Lower leg skin (tissue), 4 donors: Measurements from ENCODE around the gene FREM2. TPM values are rescaled to one million over a fixed set of nuclear protein-coding genes. Genes with fewer than 3 reads are reported as not detected.

Experiments used
- DNase-seq, 2 donors: peaks; one replicate each; pipeline ENCODE4 v3.0.0-alpha.2; 2019; ENCODE audit warnings: low spot score in 2 of 2
- H3K4me3 ChIP-seq: fragments of 200-600 bp; sonication (generic); 2 replicates; pipeline ENCODE4 v1.5.1; 2017; ENCODE audit warnings: mild to moderate bottlenecking, low read depth; ENCODE audit not compliant: poor library complexity, severe bottlenecking
- POLR2A ChIP-seq, 2 donors: fragments of 450-650 bp; IDR thresholded peaks; one replicate each; pipeline ENCODE4 v1.6.1; 2016 to 2017; ENCODE audit warnings: antibody characterized with exemption in 2 of 2, mild to moderate bottlenecking in 1 of 2, moderate library complexity in 1 of 2
- WGBS, 2 donors: methylation state at CpG; one replicate each; pipeline ENCODE4 v1.1.5; 2018; 5-methylcytosine and 5-hydroxymethylcytosine counted together
- intact Hi-C: fragments of 100-400 bp; cut with DNase I; formaldehyde crosslinking; loops from one replicate; pipeline ENCODE4 v1.15.0; 2023; ENCODE audit warnings: low total_unique reads
- total RNA-seq, 4 donors: library from RNA; depleted of rRNA; stranded (reverse); fragments of >200 nt; gene quantifications; one replicate each; pipeline ENCODE4 v1.1.0, GENCODE V29; 2016
- TF ChIP-seq, protein P1 (sequence below), 3 donors: fragments of 450-650 bp; IDR thresholded peaks; one replicate each; pipeline ENCODE4 v1.5.1; 2016; ENCODE audit warnings: antibody characterized with exemption in 3 of 3, mild to moderate bottlenecking in 3 of 3, moderate library complexity in 2 of 3

The FREM2 gene
- total RNA-seq, 4 donors from 2014 or later = 0.34 to 2.6 (median 0.59) TPM

DNA sequence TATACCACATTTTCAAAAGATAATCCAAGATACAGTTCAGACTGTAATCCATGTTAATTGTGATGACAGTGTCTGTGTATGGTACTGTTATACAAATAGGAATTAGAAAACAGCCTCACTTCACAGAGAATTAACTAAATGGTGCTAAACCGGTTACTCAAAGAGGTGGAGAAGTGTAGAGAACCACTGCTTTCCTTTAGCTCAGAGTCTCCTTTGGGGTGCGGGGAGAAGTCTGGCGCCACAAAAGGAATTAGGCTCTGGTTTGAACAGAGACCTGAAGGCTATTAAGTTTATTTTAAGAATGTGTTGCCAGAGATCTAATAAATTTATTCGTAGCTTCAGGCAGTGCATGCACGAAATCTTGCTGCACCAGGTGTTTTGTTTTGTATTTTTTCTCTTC is 65.8 kb downstream of the FREM2 start:
- intact Hi-C loops = no loop called here
- DNase-seq = no peak
- TF ChIP-seq, protein P1, sequence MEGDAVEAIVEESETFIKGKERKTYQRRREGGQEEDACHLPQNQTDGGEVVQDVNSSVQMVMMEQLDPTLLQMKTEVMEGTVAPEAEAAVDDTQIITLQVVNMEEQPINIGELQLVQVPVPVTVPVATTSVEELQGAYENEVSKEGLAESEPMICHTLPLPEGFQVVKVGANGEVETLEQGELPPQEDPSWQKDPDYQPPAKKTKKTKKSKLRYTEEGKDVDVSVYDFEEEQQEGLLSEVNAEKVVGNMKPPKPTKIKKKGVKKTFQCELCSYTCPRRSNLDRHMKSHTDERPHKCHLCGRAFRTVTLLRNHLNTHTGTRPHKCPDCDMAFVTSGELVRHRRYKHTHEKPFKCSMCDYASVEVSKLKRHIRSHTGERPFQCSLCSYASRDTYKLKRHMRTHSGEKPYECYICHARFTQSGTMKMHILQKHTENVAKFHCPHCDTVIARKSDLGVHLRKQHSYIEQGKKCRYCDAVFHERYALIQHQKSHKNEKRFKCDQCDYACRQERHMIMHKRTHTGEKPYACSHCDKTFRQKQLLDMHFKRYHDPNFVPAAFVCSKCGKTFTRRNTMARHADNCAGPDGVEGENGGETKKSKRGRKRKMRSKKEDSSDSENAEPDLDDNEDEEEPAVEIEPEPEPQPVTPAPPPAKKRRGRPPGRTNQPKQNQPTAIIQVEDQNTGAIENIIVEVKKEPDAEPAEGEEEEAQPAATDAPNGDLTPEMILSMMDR (IDR thresholded peaks at IDR 0.05) = no peak
- no peak for TF ChIP-seq POLR2A (IDR thresholded peaks at IDR 0.05)
- 21 to 25% methylated on average over 5 of the region's 5 CpGs for WGBS, 2 donors
- no peak overlapping the region for H3K4me3 ChIP-seq

DNA sequence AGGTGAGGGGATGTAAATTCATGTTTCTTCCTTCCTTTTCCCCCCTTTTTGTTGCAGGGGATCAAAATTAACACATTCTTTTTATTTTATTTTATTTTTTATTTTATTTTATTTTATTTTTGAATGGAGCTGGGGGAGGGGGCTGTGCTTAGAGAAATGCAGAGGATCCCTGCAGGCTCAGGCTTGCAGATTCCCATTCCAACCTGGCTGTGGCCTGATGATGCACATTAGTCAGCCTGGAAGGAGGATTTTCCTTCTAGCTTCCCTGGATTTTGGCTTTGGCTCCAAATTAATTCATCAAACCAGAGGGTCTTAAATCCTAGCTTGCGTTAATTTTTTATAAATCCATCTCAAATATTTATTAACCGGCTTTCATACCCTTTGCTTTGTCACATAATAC is 67.0 kb downstream of the FREM2 start:
- intact Hi-C loops = no loop called here
- 69 to 72% methylated on average over 2 of the region's 2 CpGs for WGBS, 2 donors
- H3K4me3 ChIP-seq = no peak overlapping the region
- TF ChIP-seq POLR2A (IDR thresholded peaks at IDR 0.05) = no peak
- TF ChIP-seq, protein P1 (IDR thresholded peaks at IDR 0.05) = no peak
- DNase-seq = no peak

DNA sequence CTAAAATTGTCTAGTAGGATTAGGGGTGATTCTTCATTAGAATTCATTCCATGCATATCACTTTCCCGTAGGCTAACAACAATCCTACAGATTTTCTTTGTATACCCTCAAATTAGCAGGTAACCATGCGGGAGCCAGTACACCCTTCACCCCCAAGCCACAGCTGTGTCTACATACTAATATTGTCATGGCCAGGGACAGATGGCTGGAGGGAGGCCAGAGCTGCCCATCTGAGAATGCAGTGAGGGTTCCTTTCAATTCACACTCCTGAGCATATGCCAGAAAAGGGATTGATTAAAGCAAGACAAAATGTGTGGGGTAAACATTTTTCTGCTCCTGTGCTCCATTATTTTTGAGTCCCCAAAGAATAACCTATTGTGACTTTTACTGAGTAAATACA is 68.9 kb downstream of the FREM2 start:
- no peak for TF ChIP-seq POLR2A (IDR thresholded peaks at IDR 0.05)
- TF ChIP-seq, protein P1 (IDR thresholded peaks at IDR 0.05) = no peak
- DNase-seq = no peak
- H3K4me3 ChIP-seq = no peak overlapping the region
- intact Hi-C loops = no loop called here
- WGBS, 2 donors = 83 to 96% methylated on average over 2 of the region's 2 CpGs

DNA sequence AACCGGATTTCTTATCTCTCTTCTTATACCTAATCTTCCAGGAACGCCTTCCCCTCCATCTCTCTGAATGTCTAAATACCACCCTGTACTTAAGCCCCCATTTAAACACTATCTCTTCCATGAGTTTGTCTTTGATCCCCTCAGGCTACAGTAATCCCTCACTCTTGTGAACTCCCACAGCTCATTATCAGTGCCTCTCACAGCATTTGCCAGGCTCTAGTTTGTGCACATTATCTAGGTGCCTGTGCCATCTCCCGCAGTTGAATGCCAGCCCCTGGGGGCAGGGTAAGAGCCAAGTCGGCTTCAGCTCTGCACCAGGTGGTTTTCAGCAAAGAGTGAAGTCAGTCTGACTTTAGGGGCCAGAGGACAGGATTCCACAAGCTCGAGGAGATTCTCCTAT is 71.4 kb downstream of the FREM2 start:
- no peak overlapping the region for H3K4me3 ChIP-seq
- intact Hi-C loops = no loop called here
- DNase-seq = no peak
- TF ChIP-seq, protein P1 (IDR thresholded peaks at IDR 0.05) = no peak
- TF ChIP-seq POLR2A (IDR thresholded peaks at IDR 0.05) = no peak
- 29 to 41% methylated on average over 4 to 5 of the region's 5 CpGs for WGBS, 2 donors

DNA sequence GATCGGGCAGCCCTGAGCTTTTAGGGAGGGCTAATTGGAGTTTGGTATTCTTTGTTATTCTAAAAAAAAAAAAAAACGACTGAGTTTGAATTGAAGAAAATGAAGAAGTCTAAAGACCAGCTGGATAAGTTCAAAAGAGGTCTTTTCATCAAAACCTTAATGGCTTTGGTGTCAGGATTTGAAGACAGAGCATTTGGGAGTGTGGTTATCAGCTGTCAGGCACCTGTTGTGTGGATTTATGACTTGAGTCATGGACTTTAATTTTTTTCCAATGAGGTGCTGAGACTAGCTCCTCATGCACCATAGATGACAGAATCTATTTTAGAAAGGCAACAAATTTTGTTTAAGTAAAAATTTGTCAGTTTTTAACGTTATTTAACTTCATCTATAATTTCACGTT is 72.5 kb downstream of the FREM2 start:
- TF ChIP-seq, protein P1 (IDR thresholded peaks at IDR 0.05) = no peak
- no peak for TF ChIP-seq POLR2A (IDR thresholded peaks at IDR 0.05)
- DNase-seq = no peak
- intact Hi-C loops = no loop called here
- 58 to 65% methylated on average over 4 of the region's 4 CpGs for WGBS, 2 donors
- no peak overlapping the region for H3K4me3 ChIP-seq
